Ishikawa (cell line): ENCODE results near the gene CRELD2.

Experiments used
- CEBPB ChIP-seq: IDR thresholded peaks from 2 replicates; pipeline ENCODE4 v1.6.1; 2012
- CREB1 ChIP-seq: IDR thresholded peaks from 2 replicates; pipeline ENCODE4 v1.6.1; 2012; ENCODE audit warnings: low read depth
- EGR1 ChIP-seq: IDR thresholded peaks from 2 replicates; pipeline ENCODE4 v1.6.1; 2012
- EP300 ChIP-seq: IDR thresholded peaks from 2 replicates; pipeline ENCODE4 v1.6.1; 2012; ENCODE audit warnings: borderline replicate concordance
- FOXM1 ChIP-seq: IDR thresholded peaks from 2 replicates; pipeline ENCODE4 v1.6.1; 2012; ENCODE audit warnings: low read depth, borderline replicate concordance
- NFIC ChIP-seq: IDR thresholded peaks from 2 replicates; pipeline ENCODE4 v1.6.1; 2012
- RAD21 ChIP-seq: IDR thresholded peaks from 2 replicates; pipeline ENCODE4 v1.6.1; 2012; ENCODE audit warnings: low read depth
- REST ChIP-seq: IDR thresholded peaks from 2 replicates; pipeline ENCODE4 v1.6.1; 2012; ENCODE audit warnings: low read depth, mild to moderate bottlenecking
- TAF1 ChIP-seq: IDR thresholded peaks from 2 replicates; pipeline ENCODE4 v1.6.1; 2012; ENCODE audit warnings: low read depth, mild to moderate bottlenecking
- TEAD4 ChIP-seq: IDR thresholded peaks from 2 replicates; pipeline ENCODE4 v1.6.1; 2012
- USF1 ChIP-seq: IDR thresholded peaks from 2 replicates; pipeline ENCODE4 v1.6.1; 2012
- YY1 ChIP-seq: IDR thresholded peaks from 2 replicates; pipeline ENCODE4 v1.6.1; 2012; ENCODE audit warnings: low read depth
- ZBTB7A ChIP-seq: IDR thresholded peaks from 2 replicates; pipeline ENCODE4 v1.6.1; 2012; ENCODE audit warnings: low read depth
- TF ChIP-seq, protein P1 (sequence below): IDR thresholded peaks from 2 replicates; pipeline ENCODE4 v1.6.1; 2012

The CRELD2 gene

GRCh38 chr22:49938565-49939136, 20.2 kb downstream of the CRELD2 start:
- TF ChIP-seq YY1, result no peak
- TF ChIP-seq, protein P1, sequence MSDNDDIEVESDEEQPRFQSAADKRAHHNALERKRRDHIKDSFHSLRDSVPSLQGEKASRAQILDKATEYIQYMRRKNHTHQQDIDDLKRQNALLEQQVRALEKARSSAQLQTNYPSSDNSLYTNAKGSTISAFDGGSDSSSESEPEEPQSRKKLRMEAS, result no peak
- TF ChIP-seq EP300, result no peak
- no peak for TF ChIP-seq FOXM1
- TF ChIP-seq REST, result no peak

DNA sequence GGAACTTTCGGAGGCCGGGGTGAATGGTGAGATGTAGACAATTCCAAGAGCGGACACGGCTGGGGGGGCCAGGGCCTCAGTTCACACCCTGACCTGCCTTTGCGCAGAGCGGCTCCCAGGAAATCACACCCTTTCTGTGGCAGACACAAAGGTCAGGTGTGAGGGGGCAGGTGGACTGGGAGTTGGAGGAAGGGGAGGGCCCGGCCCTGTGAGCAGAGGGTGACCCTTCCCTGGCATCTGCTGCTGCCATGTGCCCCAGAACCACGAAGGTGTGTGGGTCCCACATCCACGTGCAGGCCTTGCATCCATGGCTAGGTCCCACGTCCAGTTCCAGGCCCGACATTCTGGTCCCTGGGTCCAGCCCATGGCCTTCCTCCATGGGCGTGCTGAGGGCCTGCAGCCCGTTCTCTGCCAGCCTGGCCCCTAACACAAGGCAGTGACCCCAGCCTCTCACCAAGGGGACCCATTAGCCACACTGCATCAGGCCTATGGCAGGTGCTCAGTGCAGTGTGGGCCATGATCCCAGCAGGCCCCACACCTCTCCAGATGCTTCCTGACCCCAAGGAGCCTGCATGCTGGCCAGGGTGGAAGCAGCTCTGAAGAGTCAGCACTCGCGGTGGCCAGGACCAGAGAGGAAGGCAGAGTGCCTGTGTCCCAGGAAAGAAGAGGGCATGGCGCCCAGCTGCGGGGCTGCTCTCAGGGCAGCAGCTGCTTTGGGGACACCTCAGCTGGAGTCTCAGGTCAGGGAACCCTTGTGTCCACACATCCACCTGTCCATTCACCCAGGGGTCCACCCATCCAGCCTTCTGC, 23.3 kb downstream of the CRELD2 start:
- TF ChIP-seq TAF1, result no peak
- no peak for TF ChIP-seq EP300
- no peak for TF ChIP-seq CREB1
- TF ChIP-seq EGR1, result no peak
- TF ChIP-seq, protein P1, result no peak
- TF ChIP-seq FOXM1, result no peak
- TF ChIP-seq YY1, result no peak

DNA sequence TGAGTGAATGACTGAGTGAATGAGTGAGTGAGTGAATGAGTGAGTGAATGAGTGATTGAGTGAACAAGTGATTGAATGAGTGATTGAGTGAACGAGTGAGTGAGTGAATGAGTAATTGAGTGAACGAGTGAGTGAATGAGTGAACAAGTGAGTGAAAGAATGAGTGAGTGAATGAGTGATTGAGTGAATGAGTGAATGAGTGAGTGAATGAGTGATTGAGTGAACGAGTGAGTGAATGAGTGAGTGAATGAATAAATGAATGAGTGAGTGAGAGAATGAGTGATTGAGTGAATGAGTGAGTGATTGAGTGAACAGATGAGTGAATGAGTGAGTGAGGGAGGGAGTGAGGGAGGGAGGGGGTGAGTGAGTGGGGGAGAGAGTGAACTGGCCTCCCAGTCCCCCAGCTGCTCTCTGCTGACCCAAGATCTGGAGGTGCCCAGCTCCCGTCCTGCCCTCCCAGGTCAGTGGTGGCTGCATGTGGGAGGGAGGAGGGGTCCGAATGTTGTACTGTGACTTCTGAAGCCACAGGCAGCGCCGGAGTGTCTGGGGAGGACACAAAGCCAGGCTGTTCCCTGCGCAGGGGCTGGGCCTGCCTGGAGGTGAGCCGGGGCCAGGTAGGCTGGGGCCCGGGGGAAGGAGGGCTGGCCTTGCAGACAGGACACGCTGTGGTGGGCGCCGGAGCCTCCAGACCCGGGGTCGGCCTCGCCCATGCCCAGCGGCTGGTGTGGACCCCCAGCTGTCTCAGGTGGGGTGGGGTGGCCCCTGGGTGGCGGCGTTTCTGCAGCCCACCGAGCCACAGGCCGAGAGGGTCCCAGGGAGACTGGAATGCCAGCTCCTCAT, 24.4 kb downstream of the CRELD2 start:
- TF ChIP-seq FOXM1 (no peak), CREB1 (no peak), RAD21 (no peak), TAF1 (no peak), EGR1 (no peak), ZBTB7A (no peak), YY1 (no peak)
- TF ChIP-seq, protein P1, result no peak

- TF ChIP-seq YY1 (no peak), NFIC (no peak), TEAD4 (no peak), TAF1 (no peak), CREB1 (no peak), RAD21 (no peak)
These were observed 25.0 kb downstream of the CRELD2 start for GRCh38 chr22:49943405-49943765.

DNA sequence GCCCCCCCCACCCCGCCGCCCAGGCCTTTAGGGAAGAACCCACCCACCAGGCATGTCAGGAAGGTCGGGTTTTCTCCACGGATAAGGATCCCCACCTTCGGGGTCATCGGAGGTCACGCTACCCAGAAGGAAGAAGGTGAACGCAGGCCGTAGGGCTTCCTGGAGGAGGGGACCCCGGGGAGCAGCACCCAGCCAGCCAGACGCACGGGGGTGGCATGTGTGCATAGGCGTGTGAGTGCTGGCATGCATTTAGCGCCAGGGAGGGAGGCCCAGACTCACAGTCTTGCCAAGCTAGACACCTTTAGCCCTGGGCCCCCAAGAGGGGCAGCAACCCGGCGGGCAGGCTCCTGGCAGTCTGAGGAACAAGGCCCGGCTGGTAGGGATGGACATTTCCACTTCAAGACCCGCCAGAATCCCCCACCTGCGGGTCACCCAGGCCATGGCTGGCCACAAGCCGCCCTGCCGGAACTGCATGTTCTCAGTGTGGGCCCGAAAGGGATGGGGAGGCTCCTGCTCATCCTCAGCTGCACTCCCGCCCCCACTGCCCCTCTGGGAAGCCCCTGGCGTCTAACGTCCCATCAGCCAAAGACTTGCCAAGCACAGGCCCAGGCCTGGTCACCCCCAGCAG, 25.5 kb downstream of the CRELD2 start:
- TF ChIP-seq RAD21, result no peak
- no peak for TF ChIP-seq FOXM1
- TF ChIP-seq YY1, result no peak
- no peak for TF ChIP-seq ZBTB7A
- no peak for TF ChIP-seq REST
- TF ChIP-seq, protein P1, result no peak
- no peak for TF ChIP-seq USF1
- no peak for TF ChIP-seq TAF1
- TF ChIP-seq CEBPB, result no peak
- TF ChIP-seq EGR1, result no peak
- TF ChIP-seq EP300, result no peak
